ENCODE results near the gene TRIM69. TPM values are rescaled to one million over a fixed set of nuclear protein-coding genes. Genes with fewer than 3 reads are reported as not detected.

Gene TRIM69
- total RNA-seq, 2 donors from 2014 or later: 5.7 to 13.1 TPM

GRCh38 chr15:44716983-44717602 is 19.2 kb upstream of the TRIM69 start:
- H3K4me3 ChIP-seq (ENCODE audit: low read length): no peak overlapping the region
- DNase-seq: no peak
- H3K27me3 Mint-ChIP-seq (ENCODE audit: insufficient read depth): peaks cover 7% of the 10 kb centered on the region
- H3K4me1 ChIP-seq (ENCODE audit: control insufficient read depth, insufficient read depth, low read length): no peaks in the 10 kb centered on the region
- no peak overlapping the region for H3K4me3 Mint-ChIP-seq
- H3K9me3 Mint-ChIP-seq: no peaks in the 10 kb centered on the region
- H3K36me3 Mint-ChIP-seq (ENCODE audit: low read depth): peaks cover 3% of the 10 kb centered on the region
- peaks cover 21% of the 10 kb centered on the region for H3K36me3 ChIP-seq (ENCODE audit: control insufficient read depth, insufficient read depth, low read length)
- H3K9ac ChIP-seq (ENCODE audit: extremely low read depth, low read length, poor library complexity, severe bottlenecking): no peak overlapping the region
- peaks cover 8% of the 10 kb centered on the region for H3K27me3 ChIP-seq (ENCODE audit: control insufficient read depth, insufficient read depth, low read length, poor library complexity, severe bottlenecking)
- peaks cover 6% of the 10 kb centered on the region for H3K4me1 Mint-ChIP-seq
- H3K9me3 ChIP-seq (ENCODE audit: control insufficient read depth, low read length): no peaks in the 10 kb centered on the region
- no peak overlapping the region for H3K27ac ChIP-seq (ENCODE audit: low read depth, low read length)
- no peak overlapping the region for H3K27ac Mint-ChIP-seq
- no peak for TF ChIP-seq CTCF (conservative IDR thresholded peaks at IDR 0.05)
- 92 to 96% methylated on average over 2 of the region's 2 CpGs for WGBS, 2 experiments (ENCODE audit: insufficient coverage in 1 of 2, insufficient read length in 1 of 2)

GRCh38 chr15:44718180-44718926 is 18.0 kb upstream of the TRIM69 start:
- peaks cover 21% of the 10 kb centered on the region for H3K36me3 ChIP-seq (ENCODE audit: control insufficient read depth, insufficient read depth, low read length)
- no peak overlapping the region for H3K4me3 ChIP-seq (ENCODE audit: low read length)
- no peak overlapping the region for H3K9ac ChIP-seq (ENCODE audit: extremely low read depth, low read length, poor library complexity, severe bottlenecking)
- H3K4me3 Mint-ChIP-seq: no peak overlapping the region
- H3K9me3 Mint-ChIP-seq: no peaks in the 10 kb centered on the region
- H3K27ac Mint-ChIP-seq: no peak overlapping the region
- H3K4me1 ChIP-seq (ENCODE audit: control insufficient read depth, insufficient read depth, low read length): no peaks in the 10 kb centered on the region
- no peaks in the 10 kb centered on the region for H3K27me3 Mint-ChIP-seq (ENCODE audit: insufficient read depth)
- peaks cover 3% of the 10 kb centered on the region for H3K36me3 Mint-ChIP-seq (ENCODE audit: low read depth)
- no peak for DNase-seq
- no peak for TF ChIP-seq CTCF (conservative IDR thresholded peaks at IDR 0.05)
- peaks cover 2% of the 10 kb centered on the region for H3K4me1 Mint-ChIP-seq
- 72 to 91% methylated on average over 3 to 4 of the region's 4 CpGs for WGBS, 2 experiments (ENCODE audit: insufficient coverage in 1 of 2, insufficient read length in 1 of 2)
- no peak overlapping the region for H3K27ac ChIP-seq (ENCODE audit: low read depth, low read length)
- H3K9me3 ChIP-seq (ENCODE audit: control insufficient read depth, low read length): no peaks in the 10 kb centered on the region
- H3K27me3 ChIP-seq (ENCODE audit: control insufficient read depth, insufficient read depth, low read length, poor library complexity, severe bottlenecking): no peaks in the 10 kb centered on the region

- Histone ChIP-seq H3K27me3 (ENCODE audit: control insufficient read depth, insufficient read depth, low read length, poor library complexity, severe bottlenecking) (no peaks in the 10 kb centered on the region), H3K9ac (ENCODE audit: extremely low read depth, low read length, poor library complexity, severe bottlenecking) (no peak overlapping the region), H3K4me3 (ENCODE audit: low read length) (no peak overlapping the region), H3K27ac (ENCODE audit: low read depth, low read length) (no peak overlapping the region), H3K36me3 (ENCODE audit: control insufficient read depth, insufficient read depth, low read length) (peaks cover 21% of the 10 kb centered on the region), H3K4me1 (ENCODE audit: control insufficient read depth, insufficient read depth, low read length) (no peaks in the 10 kb centered on the region), H3K9me3 (ENCODE audit: control insufficient read depth, low read length) (no peaks in the 10 kb centered on the region)
- H3K4me3 Mint-ChIP-seq: no peak overlapping the region
- no peaks in the 10 kb centered on the region for H3K27me3 Mint-ChIP-seq (ENCODE audit: insufficient read depth)
- DNase-seq: no peak
- H3K36me3 Mint-ChIP-seq (ENCODE audit: low read depth): peaks cover 3% of the 10 kb centered on the region
- TF ChIP-seq CTCF (conservative IDR thresholded peaks at IDR 0.05): no peak
- 96 to 100% methylated on average over 3 to 8 of the region's 8 CpGs for WGBS, 2 experiments (ENCODE audit: insufficient coverage in 1 of 2, insufficient read length in 1 of 2)
- peaks cover 2% of the 10 kb centered on the region for H3K4me1 Mint-ChIP-seq
- H3K9me3 Mint-ChIP-seq: no peaks in the 10 kb centered on the region
- H3K27ac Mint-ChIP-seq: no peak overlapping the region
Measured at GRCh38 chr15:44718927-44719292, 17.4 kb upstream of the TRIM69 start.
